DOHH2 (cell line): ENCODE data around the gene IL1RL2.

Experiments used
- EZH2phosphoT487 ChIP-seq: fragments of 200-600 bp; sonication (generic); IDR thresholded peaks from 2 replicates; pipeline ENCODE4 v1.6.1; 2017; ENCODE audit warnings: borderline replicate concordance, mild to moderate bottlenecking, antibody characterized with exemption, low read length, moderate library complexity, mixed read lengths
- TF ChIP-seq, protein P1 (sequence below): fragments of 200-600 bp; sonication (generic); IDR thresholded peaks from one replicate; pipeline ENCODE4 v1.5.1; 2014; ENCODE audit warnings: antibody characterized with exemption, mild to moderate bottlenecking, low read depth, low read length; ENCODE audit not compliant: poor library complexity, severe bottlenecking

DNA sequence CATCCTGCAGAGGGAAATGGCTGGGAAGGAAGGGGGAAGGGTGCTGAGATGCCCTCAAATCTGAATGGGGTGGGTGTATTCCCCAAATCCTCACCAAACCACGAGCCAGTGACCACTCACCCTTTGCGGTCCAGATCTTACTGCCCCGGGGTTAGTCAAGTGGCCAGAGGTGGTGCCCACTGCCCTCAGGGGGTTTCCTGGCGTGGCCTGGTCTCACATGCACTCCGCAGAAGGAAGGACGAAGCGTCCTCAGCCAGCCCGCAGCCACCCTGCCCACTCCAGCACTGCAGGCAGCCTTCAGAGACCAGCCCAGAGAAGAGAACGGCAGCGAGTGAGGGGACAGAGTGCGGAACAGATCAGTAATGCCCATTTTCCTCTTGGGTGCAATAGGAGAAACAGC lies 50.4 kb downstream of the IL1RL2 start:
- TF ChIP-seq, protein P1, sequence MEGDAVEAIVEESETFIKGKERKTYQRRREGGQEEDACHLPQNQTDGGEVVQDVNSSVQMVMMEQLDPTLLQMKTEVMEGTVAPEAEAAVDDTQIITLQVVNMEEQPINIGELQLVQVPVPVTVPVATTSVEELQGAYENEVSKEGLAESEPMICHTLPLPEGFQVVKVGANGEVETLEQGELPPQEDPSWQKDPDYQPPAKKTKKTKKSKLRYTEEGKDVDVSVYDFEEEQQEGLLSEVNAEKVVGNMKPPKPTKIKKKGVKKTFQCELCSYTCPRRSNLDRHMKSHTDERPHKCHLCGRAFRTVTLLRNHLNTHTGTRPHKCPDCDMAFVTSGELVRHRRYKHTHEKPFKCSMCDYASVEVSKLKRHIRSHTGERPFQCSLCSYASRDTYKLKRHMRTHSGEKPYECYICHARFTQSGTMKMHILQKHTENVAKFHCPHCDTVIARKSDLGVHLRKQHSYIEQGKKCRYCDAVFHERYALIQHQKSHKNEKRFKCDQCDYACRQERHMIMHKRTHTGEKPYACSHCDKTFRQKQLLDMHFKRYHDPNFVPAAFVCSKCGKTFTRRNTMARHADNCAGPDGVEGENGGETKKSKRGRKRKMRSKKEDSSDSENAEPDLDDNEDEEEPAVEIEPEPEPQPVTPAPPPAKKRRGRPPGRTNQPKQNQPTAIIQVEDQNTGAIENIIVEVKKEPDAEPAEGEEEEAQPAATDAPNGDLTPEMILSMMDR, result no peak
- TF ChIP-seq EZH2phosphoT487, result no peak
